Kasumi-1 (cell line): Measurements from ENCODE around the gene AK2.

Source experiments
- DNase-seq, 2 experiments: peaks; one replicate each; lab custom pipeline; 2025; lab: John Stamatoyannopoulos, UW

AK2 gene

GRCh38 chr1:33022650-33023200 is 14.0 kb downstream of the AK2 start:
- DNase-seq = no peak

GRCh38 chr1:33021567-33022431 is 14.9 kb downstream of the AK2 start:
- no peak for DNase-seq

- DNase-seq = no peak
Observed at GRCh38 chr1:33018112-33018511, 18.6 kb downstream of the AK2 start.

GRCh38 chr1:33017175-33017574 is 19.5 kb downstream of the AK2 start:
- no peak for DNase-seq

- DNase-seq = no peak
Observed at GRCh38 chr1:33015216-33015615, 21.5 kb downstream of the AK2 start.

- no peak for DNase-seq
Observed at GRCh38 chr1:33014464-33015163, 22.1 kb downstream of the AK2 start.

- DNase-seq = no peak
Observed at GRCh38 chr1:33013791-33014190, 22.9 kb downstream of the AK2 start.

GRCh38 chr1:33012165-33012564 is 24.5 kb downstream of the AK2 start:
- no peak for DNase-seq

- DNase-seq = no peak
Observed at GRCh38 chr1:33010932-33011731, 25.6 kb downstream of the AK2 start.

- no peak for DNase-seq
Observed at GRCh38 chr1:33009561-33009960, 27.1 kb downstream of the AK2 start.

- no peak for DNase-seq
Observed at GRCh38 chr1:33008051-33008914, 28.4 kb downstream of the AK2 start.

- DNase-seq = peak; percentile 34 to 39
Observed at GRCh38 chr1:33007190-33008050, 29.3 kb downstream of the AK2 start.

- no peak for DNase-seq
Observed at GRCh38 chr1:33005838-33006421, 30.8 kb downstream of the AK2 start.

GRCh38 chr1:33005117-33005837 is 31.4 kb downstream of the AK2 start:
- DNase-seq = no peak

- no peak for DNase-seq
Observed at GRCh38 chr1:33004613-33005012, 32.1 kb downstream of the AK2 start.

GRCh38 chr1:33003657-33004056 is 33.0 kb downstream of the AK2 start:
- no peak for DNase-seq

- DNase-seq = no peak
Observed at GRCh38 chr1:33002006-33002405, 34.7 kb downstream of the AK2 start.

GRCh38 chr1:33001282-33001681 is 35.4 kb downstream of the AK2 start:
- DNase-seq = peak in 1 of 2 experiments; percentile 40

GRCh38 chr1:33000427-33001026 is 36.2 kb downstream of the AK2 start:
- no peak for DNase-seq
